ENCODE measurements around the gene CLSTN2. TPM values are rescaled to one million over a fixed set of nuclear protein-coding genes. Genes with fewer than 3 reads are reported as not detected.

The CLSTN2 gene
- total and polyA plus RNA-seq, 2 of the 4 experiments (the other 2 are of a cell fraction) = under 0.01 to 0.07 TPM

DNA sequence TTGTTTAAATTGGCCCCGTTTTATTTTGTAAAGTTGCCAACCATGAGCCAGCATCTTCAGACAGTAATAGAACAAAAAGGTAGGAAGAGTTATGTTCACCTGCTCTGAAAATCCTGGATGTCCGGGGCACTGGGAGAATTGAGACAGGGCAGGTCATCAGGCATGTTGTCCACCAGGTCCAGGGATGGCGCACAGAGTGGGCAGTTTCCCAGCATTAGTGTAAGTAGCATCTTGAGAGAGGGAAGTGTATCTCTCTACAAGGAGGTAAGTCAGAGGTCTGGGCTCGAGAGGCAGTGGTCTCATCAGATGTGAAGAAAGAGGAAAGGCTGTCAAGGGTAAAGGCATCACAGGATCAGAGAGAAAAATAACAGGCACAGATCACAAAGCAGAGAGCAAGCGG, 339.4 kb downstream of the CLSTN2 start:
- no peak for TF ChIP-seq MXI1 (IDR thresholded peaks at IDR 0.05; ENCODE audit: borderline replicate concordance, low read depth, low read length)
- TF ChIP-seq CHD1 (IDR thresholded peaks at IDR 0.05; ENCODE audit: low read depth, low read length) = no peak
- TF ChIP-seq, protein P1, sequence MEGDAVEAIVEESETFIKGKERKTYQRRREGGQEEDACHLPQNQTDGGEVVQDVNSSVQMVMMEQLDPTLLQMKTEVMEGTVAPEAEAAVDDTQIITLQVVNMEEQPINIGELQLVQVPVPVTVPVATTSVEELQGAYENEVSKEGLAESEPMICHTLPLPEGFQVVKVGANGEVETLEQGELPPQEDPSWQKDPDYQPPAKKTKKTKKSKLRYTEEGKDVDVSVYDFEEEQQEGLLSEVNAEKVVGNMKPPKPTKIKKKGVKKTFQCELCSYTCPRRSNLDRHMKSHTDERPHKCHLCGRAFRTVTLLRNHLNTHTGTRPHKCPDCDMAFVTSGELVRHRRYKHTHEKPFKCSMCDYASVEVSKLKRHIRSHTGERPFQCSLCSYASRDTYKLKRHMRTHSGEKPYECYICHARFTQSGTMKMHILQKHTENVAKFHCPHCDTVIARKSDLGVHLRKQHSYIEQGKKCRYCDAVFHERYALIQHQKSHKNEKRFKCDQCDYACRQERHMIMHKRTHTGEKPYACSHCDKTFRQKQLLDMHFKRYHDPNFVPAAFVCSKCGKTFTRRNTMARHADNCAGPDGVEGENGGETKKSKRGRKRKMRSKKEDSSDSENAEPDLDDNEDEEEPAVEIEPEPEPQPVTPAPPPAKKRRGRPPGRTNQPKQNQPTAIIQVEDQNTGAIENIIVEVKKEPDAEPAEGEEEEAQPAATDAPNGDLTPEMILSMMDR (conservative IDR thresholded peaks at IDR 0.05; ENCODE audit: low read depth, low read length) = no peak
- TF ChIP-seq RFX5 (IDR thresholded peaks at IDR 0.05; ENCODE audit: low read depth, low read length) = no peak
- no peak for TF ChIP-seq SMC3 (IDR thresholded peaks at IDR 0.05; ENCODE audit: low read depth, low read length)
- TF ChIP-seq, protein P2, sequence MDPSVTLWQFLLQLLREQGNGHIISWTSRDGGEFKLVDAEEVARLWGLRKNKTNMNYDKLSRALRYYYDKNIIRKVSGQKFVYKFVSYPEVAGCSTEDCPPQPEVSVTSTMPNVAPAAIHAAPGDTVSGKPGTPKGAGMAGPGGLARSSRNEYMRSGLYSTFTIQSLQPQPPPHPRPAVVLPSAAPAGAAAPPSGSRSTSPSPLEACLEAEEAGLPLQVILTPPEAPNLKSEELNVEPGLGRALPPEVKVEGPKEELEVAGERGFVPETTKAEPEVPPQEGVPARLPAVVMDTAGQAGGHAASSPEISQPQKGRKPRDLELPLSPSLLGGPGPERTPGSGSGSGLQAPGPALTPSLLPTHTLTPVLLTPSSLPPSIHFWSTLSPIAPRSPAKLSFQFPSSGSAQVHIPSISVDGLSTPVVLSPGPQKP (IDR thresholded peaks at IDR 0.05; ENCODE audit: borderline replicate concordance, low read depth, low read length) = no peak
- TF ChIP-seq BHLHE40 (IDR thresholded peaks at IDR 0.05; ENCODE audit: low read depth, low read length) = no peak
- TF ChIP-seq RCOR1 (IDR thresholded peaks at IDR 0.05; ENCODE audit: insufficient replicate concordance, low read length) = no peak
- TF ChIP-seq POLR2A (IDR thresholded peaks at IDR 0.05; ENCODE audit: low read depth, low read length) = no peak
- no peak for TF ChIP-seq MAZ (IDR thresholded peaks at IDR 0.05; ENCODE audit: borderline replicate concordance, low read depth, low read length)
- TF ChIP-seq, protein P3, sequence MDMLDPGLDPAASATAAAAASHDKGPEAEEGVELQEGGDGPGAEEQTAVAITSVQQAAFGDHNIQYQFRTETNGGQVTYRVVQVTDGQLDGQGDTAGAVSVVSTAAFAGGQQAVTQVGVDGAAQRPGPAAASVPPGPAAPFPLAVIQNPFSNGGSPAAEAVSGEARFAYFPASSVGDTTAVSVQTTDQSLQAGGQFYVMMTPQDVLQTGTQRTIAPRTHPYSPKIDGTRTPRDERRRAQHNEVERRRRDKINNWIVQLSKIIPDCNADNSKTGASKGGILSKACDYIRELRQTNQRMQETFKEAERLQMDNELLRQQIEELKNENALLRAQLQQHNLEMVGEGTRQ (IDR thresholded peaks at IDR 0.05; ENCODE audit: low read depth, low read length) = no peak
- H2AFZ ChIP-seq (replicated peaks; ENCODE audit: low read length, poor library complexity) = no peak overlapping the region
- no peak overlapping the region for H2BK120ac ChIP-seq (ENCODE audit: low read depth, low read length)
- H3K56ac ChIP-seq (ENCODE audit: extremely low read depth, insufficient read depth, low read length) = no peak overlapping the region
- intact Hi-C loops (cut with micrococcal nuclease) = no loop called here
- no peaks in the 10 kb centered on the region for H3K9me1 ChIP-seq (ENCODE audit: insufficient read depth, low read length)
- BruUV-seq (replicated peaks) = no TSS peak
- DNase-seq (no peak), ATAC-seq (ENCODE audit: low read depth) (no peak)
- ChIA-PET CTCF (no interaction called here), POLR2A (ENCODE audit: unreplicated experiment) (no interaction called here)
- no peak overlapping the region for H4K91ac ChIP-seq (ENCODE audit: insufficient read depth, low read depth, low read length)
- no peak overlapping the region for H2BK20ac ChIP-seq (ENCODE audit: low read depth, low read length)
- no peak overlapping the region for H2BK5ac ChIP-seq (ENCODE audit: low read depth, low read length, poor library complexity, severe bottlenecking)
- H3K27ac ChIP-seq (ENCODE audit: insufficient read depth, low read length) = no peak overlapping the region
- no peak overlapping the region for H2AK9ac ChIP-seq (replicated peaks; ENCODE audit: low read depth, low read length, poor library complexity)
- no peaks in the 10 kb centered on the region for H4K20me1 ChIP-seq (ENCODE audit: insufficient read depth, low read length)
- H3K4me1 ChIP-seq (ENCODE audit: control insufficient read depth, insufficient read depth, low read length) = no peaks in the 10 kb centered on the region
- no peaks in the 10 kb centered on the region for H3K79me1 ChIP-seq (ENCODE audit: low read depth in 1 of 2, low read length in 2 of 2)
- H4K8ac ChIP-seq (ENCODE audit: low read depth in 2 of 2, low read length in 2 of 2) = no peak overlapping the region
- H3K9ac ChIP-seq (ENCODE audit: low read depth, low read length) = no peak overlapping the region
- H3K9me3 ChIP-seq (ENCODE audit: control insufficient read depth, insufficient read depth, low read length) = no peaks in the 10 kb centered on the region
- H3K4me3 ChIP-seq (ENCODE audit: insufficient read depth, low read depth, low read length) = no peak overlapping the region
- H2AK5ac ChIP-seq (ENCODE audit: low read depth, low read length) = no peak overlapping the region
- H3K27me3 ChIP-seq (ENCODE audit: control insufficient read depth, insufficient read depth, low read length) = no peaks in the 10 kb centered on the region
- 20% methylated on average over 1 of the region's 5 CpGs; no CpG with 5 or more reads in 1 of the 2 experiments for WGBS, 2 experiments (ENCODE audit: extremely low coverage in 2 of 2, insufficient read length in 1 of 2)
- H3K36me3 ChIP-seq (ENCODE audit: control insufficient read depth, insufficient read depth, low read length) = no peaks in the 10 kb centered on the region
- no peak overlapping the region for H3K18ac ChIP-seq (ENCODE audit: low read depth, low read length)
- in situ Hi-C loops (cut with MboI; ENCODE audit: low sequenced_read_pairs) = no loop called here
- no peak overlapping the region for H3K14ac ChIP-seq (replicated peaks; ENCODE audit: low read depth, low read length)
- no peak overlapping the region for H3K4ac ChIP-seq (ENCODE audit: low read depth, low read length)
- H3K23ac ChIP-seq (ENCODE audit: low read depth, low read length) = no peak overlapping the region
- dilution Hi-C loops (cut with HindIII; ENCODE audit: low sequenced_read_pairs, unreplicated experiment) = no loop called here
- H3K4me2 ChIP-seq (ENCODE audit: low read depth, low read length) = no peak overlapping the region
- no peak overlapping the region for H2BK15ac ChIP-seq (ENCODE audit: low read depth, low read length)
- H4K5ac ChIP-seq (ENCODE audit: low read depth, low read length) = no peak overlapping the region

All from IMR-90 (cell line).